Measurements from ENCODE around the gene TMTC2.
"Not testable (repeated sequence)": the region's sequence is repeated elsewhere in the genome, so short reads cannot be mapped to it uniquely, and the experiment has no call there.

Gene TMTC2

GRCh38 chr12:82787016-82787415 is 100.3 kb downstream of the TMTC2 start:
- DNase-seq (ENCODE audit: low spot score) (no peak), FAIRE-seq (no peak)

- DNase-seq (ENCODE audit: low spot score) (no peak), FAIRE-seq (no peak)
Measured at GRCh38 chr12:82788594-82788993, 101.9 kb downstream of the TMTC2 start.

- no peak for FAIRE-seq
- DNase-seq (ENCODE audit: low spot score), result no peak
Measured at GRCh38 chr12:82789674-82790073, 103.0 kb downstream of the TMTC2 start.

- FAIRE-seq (no peak), DNase-seq (ENCODE audit: low spot score) (no peak)
Measured at GRCh38 chr12:82793751-82794281, 107.1 kb downstream of the TMTC2 start.

- DNase-seq (ENCODE audit: low spot score), result no peak
- FAIRE-seq, result no peak
Measured at GRCh38 chr12:82797480-82797879, 110.8 kb downstream of the TMTC2 start.

GRCh38 chr12:82800185-82800584 is 113.5 kb downstream of the TMTC2 start:
- FAIRE-seq (no peak), DNase-seq (ENCODE audit: low spot score) (no peak)

GRCh38 chr12:82801951-82802610 is 115.4 kb downstream of the TMTC2 start:
- no peak for DNase-seq (ENCODE audit: low spot score)
- no peak for FAIRE-seq

- DNase-seq (ENCODE audit: low spot score), result no peak
- FAIRE-seq, result no peak
Measured at GRCh38 chr12:82803201-82803600, 116.5 kb downstream of the TMTC2 start.

GRCh38 chr12:82804601-82805000 is 117.9 kb downstream of the TMTC2 start:
- DNase-seq (ENCODE audit: low spot score) (no peak), FAIRE-seq (no peak)

- not testable (repeated sequence) for FAIRE-seq; DNase-seq (ENCODE audit: low spot score)
Measured at GRCh38 chr12:82805004-82805403, 118.3 kb downstream of the TMTC2 start.

GRCh38 chr12:82805812-82806497 is 119.2 kb downstream of the TMTC2 start:
- no peak for DNase-seq (ENCODE audit: low spot score)

GRCh38 chr12:82807132-82807737 is 120.5 kb downstream of the TMTC2 start:
- DNase-seq (ENCODE audit: low spot score), result no peak
- no peak for FAIRE-seq

More at GRCh38 chr12:82805812-82806497, 119.2 kb downstream of the TMTC2 start:
- FAIRE-seq, result no peak

- FAIRE-seq, result no peak
- no peak for DNase-seq (ENCODE audit: low spot score)
Measured at GRCh38 chr12:82810568-82810967, 123.9 kb downstream of the TMTC2 start.

GRCh38 chr12:82817368-82817767 is 130.7 kb downstream of the TMTC2 start:
- no peak for FAIRE-seq

GRCh38 chr12:82818271-82819035 is 131.7 kb downstream of the TMTC2 start:
- FAIRE-seq, result no peak
- no peak for DNase-seq (ENCODE audit: low spot score)

More at GRCh38 chr12:82817368-82817767, 130.7 kb downstream of the TMTC2 start:
- DNase-seq (ENCODE audit: low spot score), result no peak

- no peak for FAIRE-seq
- DNase-seq (ENCODE audit: low spot score), result no peak
Measured at GRCh38 chr12:82826505-82826904, 139.8 kb downstream of the TMTC2 start.

GRCh38 chr12:82832096-82832495 is 145.4 kb downstream of the TMTC2 start:
- DNase-seq (ENCODE audit: low spot score) (no peak), FAIRE-seq (no peak)

GRCh38 chr12:82832981-82833380 is 146.3 kb downstream of the TMTC2 start:
- DNase-seq (ENCODE audit: low spot score), result no peak
- FAIRE-seq, result no peak

GRCh38 chr12:82833481-82833880 is 146.8 kb downstream of the TMTC2 start:
- no peak for FAIRE-seq
- DNase-seq (ENCODE audit: low spot score), result no peak

- peak; percentile 13 for DNase-seq (ENCODE audit: low spot score)
- no peak for FAIRE-seq
Measured at GRCh38 chr12:82835217-82835616, 148.5 kb downstream of the TMTC2 start.

GRCh38 chr12:82838131-82838551 is 151.4 kb downstream of the TMTC2 start:
- DNase-seq (ENCODE audit: low spot score), result no peak
- FAIRE-seq, result no peak
